Measurements from ENCODE around the gene MTRR. TPM values are rescaled to one million over a fixed set of nuclear protein-coding genes. Genes with fewer than 3 reads are reported as not detected.

MTRR gene
- total and polyA plus RNA-seq, 2 of the 8 experiments (the other 6 are each of a cell fraction or from before 2014, with no cell fraction given) = 36.4 to 53.8 TPM

DNA sequence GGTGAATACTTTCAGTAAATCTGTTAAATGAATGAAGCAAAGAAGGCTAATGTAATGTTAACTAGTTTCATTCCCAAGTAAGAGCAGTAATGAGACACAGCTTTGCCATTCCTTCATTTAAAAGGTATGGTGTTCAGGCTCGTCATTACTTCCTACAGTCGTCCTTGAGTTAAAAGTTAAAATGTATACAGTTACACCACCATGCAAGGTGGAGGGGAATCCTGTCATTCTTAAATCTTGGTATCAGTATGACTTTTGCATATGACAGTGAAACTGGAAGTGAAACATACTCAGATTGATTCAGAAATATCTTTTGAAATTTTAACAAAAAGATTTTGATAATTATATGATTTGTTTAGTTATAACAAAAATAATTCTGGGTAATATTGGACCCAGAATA, 25.9 kb downstream of the MTRR start (continued):
- TF ChIP-seq SP1 (IDR thresholded peaks at IDR 0.05; ENCODE audit: low read depth, low read length) (no peak), NANOG (IDR thresholded peaks at IDR 0.05; ENCODE audit: insufficient read depth, low read depth, low read length, poor library complexity, severe bottlenecking) (no peak), RBBP5 (IDR thresholded peaks at IDR 0.05; ENCODE audit: borderline replicate concordance, low read depth, low read length) (no peak), SIX5 (IDR thresholded peaks at IDR 0.05; ENCODE audit: low read depth, low read length) (no peak), EGR1 (IDR thresholded peaks at IDR 0.05; ENCODE audit: borderline replicate concordance, low read depth, low read length) (no peak), CTBP2 (IDR thresholded peaks at IDR 0.05; ENCODE audit: borderline replicate concordance, insufficient read depth, insufficient read length, low read length) (no peak)
- TF ChIP-seq, protein P1, sequence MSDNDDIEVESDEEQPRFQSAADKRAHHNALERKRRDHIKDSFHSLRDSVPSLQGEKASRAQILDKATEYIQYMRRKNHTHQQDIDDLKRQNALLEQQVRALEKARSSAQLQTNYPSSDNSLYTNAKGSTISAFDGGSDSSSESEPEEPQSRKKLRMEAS (IDR thresholded peaks at IDR 0.05) = no peak

All from H1 (cell line).